GM10248 (cell line): ENCODE measurements around the gene CES4A.

Experiments
- CTCF ChIA-PET: fragments of 300-600 bp; sonication (Branson Sonifier 250); formaldehyde crosslinking; extraction: SDS; loops from one replicate; lab custom pipeline; 2021; ENCODE audit warnings: antibody characterized with exemption; lab: Yijun Ruan, JAX
- POLR2A ChIA-PET: fragments of 350-650 bp; sonication (Branson Sonifier 250); formaldehyde crosslinking; extraction: SDS; loops from one replicate; lab custom pipeline; 2020; ENCODE audit warnings: antibody characterized with exemption; lab: Yijun Ruan, JAX
- DNase-seq: peaks from one replicate; pipeline ENCODE4 v3.0.0; 2012; ENCODE audit errors: extremely low spot score
- CTCF ChIP-seq: IDR thresholded peaks from 2 replicates; pipeline ENCODE4 v1.5.1; 2012; ENCODE audit warnings: mild to moderate bottlenecking, low read depth; ENCODE audit errors: extremely low read depth, missing control alignments, control extremely low read depth

The CES4A gene

GRCh38 chr16:66975302-66975893, 13.0 kb upstream of the CES4A start:
- POLR2A ChIA-PET = no interaction called here
- CTCF ChIA-PET = interaction anchor here (0.6 to 5.1 kb wide), 17 partner anchors 11 to 212 kb away, joined by 3 to 48 read pairs (median 3); partner anchors contain the start of genes B3GNT9, CES3 and NOL3
- TF ChIP-seq CTCF = no peak
- DNase-seq = no peak

- POLR2A ChIA-PET = no interaction called here
- CTCF ChIA-PET = interaction anchor here (0.6 to 5.1 kb wide), 18 partner anchors 9 to 211 kb away, joined by 3 to 48 read pairs (median 4); partner anchors contain the start of genes CES3, FBXL8, MATCAP1 and TRADD
- no peak for DNase-seq
- TF ChIP-seq CTCF = no peak
Measured at GRCh38 chr16:66976746-66977145, 11.6 kb upstream of the CES4A start.

- peak; percentile 90 for DNase-seq
- CTCF ChIA-PET = interaction anchor here (0.6 to 5.1 kb wide), 21 partner anchors 11 to 451 kb away, joined by 3 to 48 read pairs (median 5); partner anchors contain the start of genes FBXL8, MATCAP1 and TRADD
- TF ChIP-seq CTCF = peak; percentile 93
- POLR2A ChIA-PET = no interaction called here
Measured at GRCh38 chr16:66977341-66978113, 10.9 kb upstream of the CES4A start.

- POLR2A ChIA-PET = no interaction called here
- no peak for TF ChIP-seq CTCF
- DNase-seq = no peak
- CTCF ChIA-PET = interaction anchor here (1.0 to 3.4 kb wide), 14 partner anchors 9 to 215 kb away, joined by 3 to 20 read pairs (median 6); partner anchors contain the start of genes CES4A and MATCAP1
Measured at GRCh38 chr16:66979011-66979717, 9.2 kb upstream of the CES4A start.

GRCh38 chr16:66983033-66983432, 5.4 kb upstream of the CES4A start:
- DNase-seq = no peak
- ChIA-PET POLR2A (no interaction called here), CTCF (interaction anchor here (1.2 to 2.9 kb wide), 5 partner anchors 9 to 176 kb away, joined by 3 to 19 read pairs (median 4); partner anchors contain the start of genes FBXL8 and TRADD)
- TF ChIP-seq CTCF = no peak

GRCh38 chr16:66984892-66985311, 3.5 kb upstream of the CES4A start:
- ChIA-PET POLR2A (no interaction called here), CTCF (interaction anchor here (1.2 to 2.9 kb wide), 5 partner anchors 11 to 200 kb away, joined by 3 to 19 read pairs (median 6); no protein-coding TSS in a partner anchor)
- DNase-seq = no peak
- no peak for TF ChIP-seq CTCF
